Spleen (tissue), 11 donors: ENCODE data around the gene ATP6V1E1. TPM values are rescaled to one million over a fixed set of nuclear protein-coding genes. Genes with fewer than 3 reads are reported as not detected.

Source experiments
- DNase-seq: peaks from one replicate; pipeline ENCODE4 v3.0.0-alpha.2; 2020
- H3K27ac ChIP-seq, 8 donors: fragments of 200-600 bp; sonication (generic) in 7 of 8; 1 replicate in 4 of 8; 2 replicates in 4 of 8; pipeline versions ENCODE4 v1.5.0 to v1.8.0; 2016 to 2021; ENCODE audit warnings: inconsistent platforms in 4 of 8, mild to moderate bottlenecking in 4 of 8, moderate library complexity in 1 of 8
- H3K27me3 ChIP-seq, 7 donors: fragments of 200-600 bp; sonication (generic) in 6 of 7; replicated peaks in 1 of 7; 1 replicate in 4 of 7; 2 replicates in 3 of 7; pipeline versions ENCODE4 v1.5.0 to v1.8.0; 2016 to 2021; ENCODE audit warnings: inconsistent platforms in 3 of 7, mild to moderate bottlenecking in 1 of 7
- H3K36me3 ChIP-seq, 6 donors: fragments of 200-600 bp; sonication (generic) in 5 of 6; 1 replicate in 4 of 6; 2 replicates in 2 of 6; pipeline versions ENCODE4 v1.5.0 to v1.8.0; 2016 to 2021; ENCODE audit warnings: inconsistent platforms in 2 of 6
- H3K4me1 ChIP-seq, 6 donors: fragments of 200-600 bp; sonication (generic) in 5 of 6; 1 replicate in 3 of 6; 2 replicates in 3 of 6; pipeline versions ENCODE4 v1.5.0 to v1.8.0; 2016 to 2021; ENCODE audit warnings: inconsistent platforms in 3 of 6
- H3K4me3 ChIP-seq, 8 donors: fragments of 200-600 bp; sonication (generic) in 7 of 8; 1 replicate in 4 of 8; 2 replicates in 4 of 8; pipeline versions ENCODE4 v1.5.0 to v1.8.0; 2016 to 2021; ENCODE audit warnings: inconsistent platforms in 4 of 8, mild to moderate bottlenecking in 4 of 8, moderate library complexity in 2 of 8
- H3K9me3 ChIP-seq, 8 donors: fragments of 200-600 bp; sonication (generic) in 7 of 8; 1 replicate in 4 of 8; 2 replicates in 4 of 8; pipeline versions ENCODE4 v1.5.0 to v1.8.0; 2016 to 2021; ENCODE audit warnings: inconsistent platforms in 4 of 8
- POLR2A ChIP-seq, 3 donors: fragments of 450-650 bp; IDR thresholded peaks; one replicate each; pipeline ENCODE4 v1.5.1; 2017; ENCODE audit warnings: antibody characterized with exemption in 3 of 3, mild to moderate bottlenecking in 1 of 3
- POLR2AphosphoS5 ChIP-seq, 3 donors: sonication (generic); formaldehyde crosslinking; IDR thresholded peaks; one replicate each; pipeline ENCODE4 v1.5.1; 2017; ENCODE audit warnings: antibody characterized with exemption in 3 of 3
- WGBS, 5 donors: extraction: QIAGEN DNeasy Blood & Tissue Kit in 3 of 5; methylation state at CpG; one replicate each; pipeline versions ENCODE4 v1.1.5 to v1.1.7; 2013 to 2018; 5-methylcytosine and 5-hydroxymethylcytosine counted together
- intact Hi-C: fragments of 100-400 bp; cut with DNase I; formaldehyde crosslinking; loops from one replicate; pipeline ENCODE4 v1.15.0; 2023; ENCODE audit warnings: low total_unique reads
- polyA plus RNA-seq, 3 donors: library from polyadenylated mRNA; stranded (reverse); fragments of 200-250 nt; gene quantifications; one replicate each; pipeline ENCODE4 v1.2.1, GENCODE V29; 2013
- total RNA-seq, 7 donors: library from RNA; depleted of rRNA in 3 of 7; stranded (reverse); fragments of >200 nt in 3 of 7; fragmentation: NEBNext Ultra II Directional in 4 of 7; extraction: Animal tissue kit (Norgen Biotek cat#: 25700) in 4 of 7; gene quantifications; one replicate each; pipeline versions ENCODE4 v1.1.0 to v1.2.1, GENCODE V29; 2016 to 2021
- TF ChIP-seq, protein P1 (sequence below), 11 experiments: fragments of 200-600 bp in 7 of 11; fragments of 450-650 bp in 4 of 11; sonication (generic) in 4 of 11; IDR thresholded peaks in 8 of 11; conservative IDR thresholded peaks in 3 of 11; 1 replicate in 7 of 11; 2 replicates in 4 of 11; pipeline versions ENCODE4 v1.4.0 to v1.8.0; 2016 to 2021; ENCODE audit warnings: antibody characterized with exemption in 11 of 11, inconsistent platforms in 4 of 11, mild to moderate bottlenecking in 1 of 11
- donor health status: healthy with polysubstance abuse.
- donor health status: DM: no; HTN: no; CAD: no; lungs with moderate emphysema.
- donor health status: DM: no; HTN: no; CAD: no.
- donor health status: Bipolar disorder and iron deficiency.
- donor health status: healthy.
- donor health status: DM: no; HTN: no; CAD: no.
- donor health status: DM: yes; HTN: yes; CAD: no.

The ATP6V1E1 gene
- total and polyA plus RNA-seq, 10 donors, result 66.1 to 127 (median 111) TPM

DNA sequence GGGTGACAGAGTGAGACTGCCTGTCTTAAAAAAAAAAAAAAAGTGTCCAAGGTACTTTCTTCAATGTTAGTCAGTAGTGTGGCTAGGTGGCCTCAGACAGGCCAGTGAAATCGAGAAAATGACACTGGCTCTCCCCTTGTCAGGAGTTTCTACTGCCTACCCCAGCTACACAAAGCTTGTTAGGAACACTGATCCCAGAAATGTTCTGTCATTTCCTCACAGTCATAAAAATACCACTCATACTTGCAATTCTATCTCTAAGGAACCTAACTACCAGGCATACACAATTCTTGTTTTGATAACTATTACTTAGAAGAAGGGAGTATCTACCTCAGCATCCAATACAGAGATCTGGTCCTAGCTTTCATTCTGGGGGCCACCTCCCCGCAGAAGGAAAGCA, 31.3 kb downstream of the ATP6V1E1 start:
- no peak for DNase-seq
- Histone ChIP-seq H3K36me3 (peaks cover 10 to 100% (median 91%) of the 10 kb centered on the region in 6 donors), H3K27me3 (no peaks in the 10 kb centered on the region), H3K9me3 (no peaks in the 10 kb centered on the region), H3K4me3 (no peak overlapping the region), H3K27ac (no peak overlapping the region), H3K4me1 (peaks cover 0 to 24% (median 4%) of the 10 kb centered on the region in 6 donors)
- TF ChIP-seq POLR2AphosphoS5 (IDR thresholded peaks at IDR 0.05) (no peak), POLR2A (IDR thresholded peaks at IDR 0.05) (no peak)
- TF ChIP-seq, protein P1, sequence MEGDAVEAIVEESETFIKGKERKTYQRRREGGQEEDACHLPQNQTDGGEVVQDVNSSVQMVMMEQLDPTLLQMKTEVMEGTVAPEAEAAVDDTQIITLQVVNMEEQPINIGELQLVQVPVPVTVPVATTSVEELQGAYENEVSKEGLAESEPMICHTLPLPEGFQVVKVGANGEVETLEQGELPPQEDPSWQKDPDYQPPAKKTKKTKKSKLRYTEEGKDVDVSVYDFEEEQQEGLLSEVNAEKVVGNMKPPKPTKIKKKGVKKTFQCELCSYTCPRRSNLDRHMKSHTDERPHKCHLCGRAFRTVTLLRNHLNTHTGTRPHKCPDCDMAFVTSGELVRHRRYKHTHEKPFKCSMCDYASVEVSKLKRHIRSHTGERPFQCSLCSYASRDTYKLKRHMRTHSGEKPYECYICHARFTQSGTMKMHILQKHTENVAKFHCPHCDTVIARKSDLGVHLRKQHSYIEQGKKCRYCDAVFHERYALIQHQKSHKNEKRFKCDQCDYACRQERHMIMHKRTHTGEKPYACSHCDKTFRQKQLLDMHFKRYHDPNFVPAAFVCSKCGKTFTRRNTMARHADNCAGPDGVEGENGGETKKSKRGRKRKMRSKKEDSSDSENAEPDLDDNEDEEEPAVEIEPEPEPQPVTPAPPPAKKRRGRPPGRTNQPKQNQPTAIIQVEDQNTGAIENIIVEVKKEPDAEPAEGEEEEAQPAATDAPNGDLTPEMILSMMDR (IDR thresholded peaks at IDR 0.05 in 8 of 11, conservative IDR thresholded peaks at IDR 0.05 in 3 of 11), result no peak
- 87 to 100% (median 95%) methylated on average over 2 of the region's 2 CpGs for WGBS, 5 donors
- intact Hi-C loops, result no loop called here

DNA sequence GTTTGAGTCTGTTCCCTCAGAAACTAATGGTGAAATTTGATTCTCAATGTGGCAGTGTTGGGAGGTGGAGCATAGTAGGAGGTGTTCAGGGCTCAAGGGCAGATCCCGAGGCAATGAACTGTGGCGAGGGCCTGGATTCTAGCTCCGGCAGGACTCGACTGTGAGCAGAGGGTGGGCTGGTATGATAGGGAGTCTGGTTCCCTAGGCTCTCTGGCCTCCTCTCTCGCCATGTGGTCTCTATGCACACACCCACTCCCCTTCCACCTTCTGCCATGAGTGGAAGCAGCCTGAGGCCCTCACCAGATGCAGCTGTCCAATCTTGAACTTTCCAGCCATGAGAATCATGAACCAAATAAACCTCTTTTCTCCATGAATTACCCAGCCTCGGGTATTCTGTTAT, 32.3 kb downstream of the ATP6V1E1 start:
- Histone ChIP-seq H3K4me3 (no peak overlapping the region), H3K4me1 (peaks cover 0 to 24% (median 4%) of the 10 kb centered on the region in 6 donors), H3K27me3 (no peaks in the 10 kb centered on the region), H3K9me3 (no peaks in the 10 kb centered on the region), H3K36me3 (peaks cover 10 to 100% (median 97%) of the 10 kb centered on the region in 6 donors), H3K27ac (no peak overlapping the region)
- 93 to 99% (median 97%) methylated on average over 6 of the region's 6 CpGs for WGBS, 5 donors
- DNase-seq, result peak; percentile 19
- intact Hi-C loops, result no loop called here
- TF ChIP-seq POLR2AphosphoS5 (IDR thresholded peaks at IDR 0.05) (no peak), POLR2A (IDR thresholded peaks at IDR 0.05) (no peak)
- TF ChIP-seq, protein P1 (IDR thresholded peaks at IDR 0.05 in 8 of 11, conservative IDR thresholded peaks at IDR 0.05 in 3 of 11), result no peak

DNA sequence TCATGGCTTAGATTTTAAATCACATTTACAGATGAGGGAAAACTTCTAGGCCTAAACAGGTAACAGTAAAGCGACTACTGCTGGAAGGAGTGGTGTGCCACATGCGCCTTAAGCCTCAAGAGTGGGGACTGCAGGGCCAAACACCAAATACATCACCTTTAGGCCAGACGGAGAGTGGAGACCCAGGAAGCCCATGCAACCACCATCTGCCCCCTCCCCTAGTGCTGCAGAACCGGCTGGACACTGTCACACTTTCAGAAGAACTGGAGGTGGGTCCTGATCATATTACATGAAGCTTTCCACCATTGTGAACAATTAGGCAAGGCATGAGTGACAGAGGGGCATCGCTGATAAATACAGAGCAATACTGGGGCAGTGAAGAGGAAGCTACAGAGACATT, 36.3 kb downstream of the ATP6V1E1 start:
- H3K27me3 ChIP-seq, result no peaks in the 10 kb centered on the region
- H3K4me1 ChIP-seq, result peaks cover 0 to 24% (median 4%) of the 10 kb centered on the region in 6 donors
- intact Hi-C loops, result no loop called here
- DNase-seq, result peak; percentile 19
- H3K36me3 ChIP-seq, result peaks cover 2 to 97% (median 76%) of the 10 kb centered on the region in 6 donors
- no peaks in the 10 kb centered on the region for H3K9me3 ChIP-seq
- no peak for TF ChIP-seq POLR2A (IDR thresholded peaks at IDR 0.05)
- TF ChIP-seq, protein P1 (IDR thresholded peaks at IDR 0.05 in 8 of 11, conservative IDR thresholded peaks at IDR 0.05 in 3 of 11), result no peak
- 89 to 96% (median 91%) methylated on average over 5 of the region's 5 CpGs for WGBS, 5 donors
- no peak overlapping the region for H3K27ac ChIP-seq
- H3K4me3 ChIP-seq, result no peak overlapping the region

DNA sequence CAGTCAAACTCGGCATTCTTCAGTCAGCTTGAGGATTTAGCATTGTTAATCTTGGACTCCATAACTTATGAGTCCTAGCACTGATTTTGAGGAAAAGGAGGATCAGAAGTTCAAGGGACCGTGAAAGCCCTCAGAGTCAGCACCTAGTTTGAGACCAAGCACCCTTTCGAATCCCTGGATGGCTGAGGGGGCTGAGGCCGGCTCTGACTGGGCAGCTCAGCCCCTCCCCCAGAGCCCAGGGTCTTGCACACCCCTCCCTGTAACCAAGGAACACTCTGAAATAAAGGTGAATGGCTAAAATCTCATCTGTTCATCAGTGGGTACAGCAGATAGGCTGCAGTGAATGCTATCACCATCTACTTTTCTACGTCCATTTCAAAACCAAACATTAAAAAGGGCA, 38.0 kb downstream of the ATP6V1E1 start:
- Histone ChIP-seq H3K4me3 (no peak overlapping the region), H3K4me1 (peaks cover 0 to 21% (median 4%) of the 10 kb centered on the region in 6 donors), H3K36me3 (peaks cover 0 to 83% (median 60%) of the 10 kb centered on the region in 6 donors), H3K9me3 (no peaks in the 10 kb centered on the region), H3K27me3 (no peaks in the 10 kb centered on the region), H3K27ac (no peak overlapping the region)
- TF ChIP-seq POLR2A (IDR thresholded peaks at IDR 0.05), result no peak
- TF ChIP-seq POLR2AphosphoS5 (IDR thresholded peaks at IDR 0.05), result peak in 1 of 3 donors; percentile 9
- intact Hi-C loops, result no loop called here
- DNase-seq, result peak; percentile 47
- WGBS, 5 donors, result 86 to 91% (median 88%) methylated on average over 5 of the region's 5 CpGs
